GM10266 (cell line): Measurements from ENCODE around the gene ERGIC1.

ENCODE experiments used
- DNase-seq: peaks from one replicate; pipeline ENCODE4 v3.0.0; 2012; ENCODE audit errors: extremely low spot score
- CTCF ChIP-seq: IDR thresholded peaks from 2 replicates; pipeline ENCODE4 v1.5.1; 2012; ENCODE audit warnings: mild to moderate bottlenecking, low read depth; ENCODE audit not compliant: control insufficient read depth, insufficient read depth; ENCODE audit errors: missing control alignments

Gene ERGIC1

GRCh38 chr5:172913117-172913850 is 79.2 kb downstream of the ERGIC1 start:
- no peak for TF ChIP-seq CTCF
- no peak for DNase-seq

- no peak for TF ChIP-seq CTCF
- DNase-seq = no peak
These were observed 81.5 kb downstream of the ERGIC1 start for GRCh38 chr5:172915514-172915913.

GRCh38 chr5:172918421-172919371 is 84.6 kb downstream of the ERGIC1 start:
- no peak for TF ChIP-seq CTCF

GRCh38 chr5:172919525-172920446 is 85.7 kb downstream of the ERGIC1 start:
- no peak for DNase-seq
- TF ChIP-seq CTCF = no peak

More at GRCh38 chr5:172918421-172919371, 84.6 kb downstream of the ERGIC1 start:
- no peak for DNase-seq

- DNase-seq = no peak
- TF ChIP-seq CTCF = no peak
These were observed 86.4 kb downstream of the ERGIC1 start for GRCh38 chr5:172920447-172920849.

GRCh38 chr5:172920995-172921394 is 86.9 kb downstream of the ERGIC1 start:
- TF ChIP-seq CTCF = no peak
- no peak for DNase-seq
